HG03571 (cell line): Measurements from ENCODE around the gene MRPL20.
"Not testable (repeated sequence)": the region's sequence is repeated elsewhere in the genome, so short reads cannot be mapped to it uniquely, and the experiment has no call there.

Experiments
- ATAC-seq: cut with Tn5 transposase; IDR thresholded peaks from one replicate; pipeline ENCODE4 v1.9.1; 2021; ENCODE audit not compliant: unreplicated experiment

Gene MRPL20

GRCh38 chr1:1427106-1427819, 20.2 kb upstream of the MRPL20 start:
- no peak for ATAC-seq

GRCh38 chr1:1426496-1427105, 19.5 kb upstream of the MRPL20 start:
- no peak for ATAC-seq

GRCh38 chr1:1425753-1426495, 18.8 kb upstream of the MRPL20 start:
- ATAC-seq, result no peak

- ATAC-seq, result no peak
These were observed 18.3 kb upstream of the MRPL20 start for GRCh38 chr1:1425426-1425752.

GRCh38 chr1:1424707-1425106, 17.6 kb upstream of the MRPL20 start:
- no peak for ATAC-seq

GRCh38 chr1:1423245-1423597, 16.1 kb upstream of the MRPL20 start:
- no peak for ATAC-seq

- no peak for ATAC-seq
These were observed 15.6 kb upstream of the MRPL20 start for GRCh38 chr1:1422465-1423244.

GRCh38 chr1:1421907-1422464, 14.9 kb upstream of the MRPL20 start:
- no peak for ATAC-seq

GRCh38 chr1:1421147-1421906, 14.2 kb upstream of the MRPL20 start, which contains the start of gene ANKRD65:
TSS of gene ANKRD65 (minus strand) at chr1:1421276. CDS start at chr1:1421005, 271 bp downstream.
- no peak for ATAC-seq

- no peak for ATAC-seq
These were observed 13.6 kb upstream of the MRPL20 start for GRCh38 chr1:1420654-1421141.

GRCh38 chr1:1419813-1420653, 12.9 kb upstream of the MRPL20 start:
- ATAC-seq, result no peak

- ATAC-seq, result no peak
These were observed 12.3 kb upstream of the MRPL20 start for GRCh38 chr1:1419363-1419812.

GRCh38 chr1:1418464-1419362, 11.6 kb upstream of the MRPL20 start:
- ATAC-seq, result no peak

GRCh38 chr1:1417825-1418463, 10.9 kb upstream of the MRPL20 start:
- not testable (repeated sequence) for ATAC-seq

GRCh38 chr1:1417396-1417795, 10.3 kb upstream of the MRPL20 start:
- ATAC-seq, result not testable (repeated sequence)

GRCh38 chr1:1415751-1416150, 8.7 kb upstream of the MRPL20 start:
- ATAC-seq, result no peak

- ATAC-seq, result not testable (repeated sequence)
These were observed 5.3 kb upstream of the MRPL20 start for GRCh38 chr1:1412311-1412902.
